GM12874 (cell line): ENCODE measurements around the gene LGMN.

Experiments
- TF ChIP-seq, protein P1 (sequence below): IDR thresholded peaks from 2 replicates; pipeline ENCODE4 v1.5.1; 2011; ENCODE audit warnings: low read depth, mild to moderate bottlenecking, control low read depth, low read length, moderate library complexity; ENCODE audit not compliant: insufficient read depth

LGMN gene

GRCh38 chr14:92786427-92786756 is 38.0 kb upstream of the LGMN start:
- TF ChIP-seq, protein P1, sequence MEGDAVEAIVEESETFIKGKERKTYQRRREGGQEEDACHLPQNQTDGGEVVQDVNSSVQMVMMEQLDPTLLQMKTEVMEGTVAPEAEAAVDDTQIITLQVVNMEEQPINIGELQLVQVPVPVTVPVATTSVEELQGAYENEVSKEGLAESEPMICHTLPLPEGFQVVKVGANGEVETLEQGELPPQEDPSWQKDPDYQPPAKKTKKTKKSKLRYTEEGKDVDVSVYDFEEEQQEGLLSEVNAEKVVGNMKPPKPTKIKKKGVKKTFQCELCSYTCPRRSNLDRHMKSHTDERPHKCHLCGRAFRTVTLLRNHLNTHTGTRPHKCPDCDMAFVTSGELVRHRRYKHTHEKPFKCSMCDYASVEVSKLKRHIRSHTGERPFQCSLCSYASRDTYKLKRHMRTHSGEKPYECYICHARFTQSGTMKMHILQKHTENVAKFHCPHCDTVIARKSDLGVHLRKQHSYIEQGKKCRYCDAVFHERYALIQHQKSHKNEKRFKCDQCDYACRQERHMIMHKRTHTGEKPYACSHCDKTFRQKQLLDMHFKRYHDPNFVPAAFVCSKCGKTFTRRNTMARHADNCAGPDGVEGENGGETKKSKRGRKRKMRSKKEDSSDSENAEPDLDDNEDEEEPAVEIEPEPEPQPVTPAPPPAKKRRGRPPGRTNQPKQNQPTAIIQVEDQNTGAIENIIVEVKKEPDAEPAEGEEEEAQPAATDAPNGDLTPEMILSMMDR = no peak

GRCh38 chr14:92785667-92786426 is 37.4 kb upstream of the LGMN start:
- TF ChIP-seq, protein P1 = no peak

DNA sequence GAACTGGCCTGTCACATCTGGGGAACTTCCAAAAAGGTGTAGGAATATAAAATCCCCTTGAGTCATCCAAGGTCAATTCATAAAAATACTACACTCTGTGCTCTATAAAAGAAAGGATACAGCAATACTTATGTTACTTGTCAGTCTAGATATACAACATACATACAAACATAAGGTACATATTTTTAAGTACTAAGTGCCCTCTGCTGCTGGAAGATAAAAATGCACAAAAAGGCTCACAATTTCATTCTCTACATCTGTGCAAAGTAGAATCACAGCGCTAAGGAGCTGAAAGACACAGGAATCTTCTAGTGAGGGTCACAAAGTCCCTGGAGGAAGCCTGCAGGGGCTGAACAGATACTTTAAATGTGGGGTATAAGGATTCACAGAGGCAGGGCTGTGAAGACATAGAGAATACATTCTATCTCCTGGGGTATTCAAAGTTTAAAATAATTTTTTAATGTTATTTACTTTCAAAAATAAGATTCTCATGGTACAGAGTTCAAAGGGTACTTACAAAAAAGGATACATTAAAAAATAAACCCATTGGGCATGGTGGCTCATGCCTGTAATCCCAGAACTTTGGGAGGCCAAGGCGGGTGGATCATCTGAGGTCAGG is 35.5 kb upstream of the LGMN start:
- TF ChIP-seq, protein P1 = peak; percentile 44

DNA sequence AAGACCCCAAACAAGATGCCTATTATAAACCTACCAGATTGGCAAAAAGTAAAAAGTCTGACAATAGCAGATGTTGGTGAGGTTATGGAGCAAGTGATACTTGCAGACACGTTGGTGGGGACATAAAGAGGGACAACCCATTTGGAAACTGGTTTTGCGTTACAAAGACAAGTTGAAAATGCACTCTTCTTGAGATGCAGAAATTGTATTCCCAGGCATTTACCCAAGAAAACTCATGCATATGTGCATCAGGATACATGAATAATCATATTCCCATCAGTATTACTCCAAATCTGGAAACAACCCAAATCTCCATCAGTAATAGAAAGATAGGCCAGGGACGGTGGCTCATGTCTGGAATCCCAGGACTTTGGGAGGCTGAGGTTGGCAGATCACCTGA is 32.9 kb upstream of the LGMN start:
- TF ChIP-seq, protein P1 = no peak

DNA sequence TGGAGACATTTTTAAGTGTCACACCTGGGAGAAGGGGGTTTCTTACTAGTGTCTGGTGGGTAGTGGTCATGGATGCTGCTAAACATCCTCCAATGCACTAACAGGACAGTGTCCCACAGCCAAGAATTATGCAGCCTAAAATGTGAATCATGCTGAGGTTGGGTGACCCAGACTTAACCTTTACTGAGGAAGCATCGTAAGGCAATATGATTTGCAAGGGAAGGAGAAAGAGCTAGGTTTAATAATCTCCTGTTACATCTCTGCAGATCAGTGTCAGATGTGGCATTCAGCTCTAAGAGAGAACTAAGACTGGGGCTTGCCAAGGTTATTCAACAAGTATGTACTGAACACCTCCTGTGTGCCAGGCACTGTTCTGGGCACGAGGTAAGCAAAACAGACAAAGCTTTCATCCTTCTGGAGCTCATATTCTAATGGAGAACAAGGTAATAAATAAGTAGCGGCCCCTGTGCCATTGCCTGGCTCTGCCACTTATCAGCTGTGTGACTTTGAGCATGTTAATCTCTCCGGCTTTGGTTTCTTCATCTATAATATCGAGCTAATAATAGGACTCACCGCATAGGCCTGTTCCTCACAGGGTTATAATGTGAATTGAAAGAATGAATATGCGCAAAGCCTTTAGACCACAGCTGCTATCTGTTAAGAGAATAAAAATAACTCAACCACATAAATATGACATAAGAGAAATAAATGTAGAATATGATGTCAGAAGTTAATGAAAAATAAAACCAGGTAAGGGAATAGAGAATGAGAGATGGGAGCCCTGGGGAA is 32.2 kb upstream of the LGMN start:
- TF ChIP-seq, protein P1 = no peak

- TF ChIP-seq, protein P1 = no peak
These were observed 26.1 kb upstream of the LGMN start for GRCh38 chr14:92774572-92774971.

- TF ChIP-seq, protein P1 = no peak
These were observed 22.1 kb upstream of the LGMN start for GRCh38 chr14:92770484-92770883.
